Stimulated activated CD4-positive, alpha-beta T cell treated with anti-CD3 and anti-CD28 coated beads, Interleukin-1b, Interleukin-23, amount 100 ng/mL, for 4 hours (primary cell): ENCODE measurements around the gene CCT5.
A peak's percentile ranks its signal among the peaks of the same experiment; 100 is the strongest.
"Not testable (repeated sequence)": the region's sequence is repeated elsewhere in the genome, so short reads cannot be mapped to it uniquely, and the experiment has no call there.

Experiments
- DNase-seq, 2 donors: peaks; one replicate each; pipeline ENCODE4 v3.0.0-alpha.2; 2020; ENCODE audit warnings: low read depth in 2 of 2

Gene CCT5

GRCh38 chr5:10276691-10277090 is 26.6 kb downstream of the CCT5 start:
- no peak for DNase-seq

- DNase-seq: no peak
Measured at GRCh38 chr5:10277773-10278630, 27.9 kb downstream of the CCT5 start.

- DNase-seq: no peak
Measured at GRCh38 chr5:10278658-10279279, 28.7 kb downstream of the CCT5 start.

- no peak for DNase-seq
Measured at GRCh38 chr5:10279328-10279727, 29.2 kb downstream of the CCT5 start.

GRCh38 chr5:10279925-10280720 is 30.0 kb downstream of the CCT5 start:
- DNase-seq: no peak

GRCh38 chr5:10283927-10284635 is 34.0 kb downstream of the CCT5 start:
- peak; percentile 76 to 80 for DNase-seq

GRCh38 chr5:10285362-10285761 is 35.3 kb downstream of the CCT5 start:
- not testable (repeated sequence) for DNase-seq

GRCh38 chr5:10286162-10286861 is 36.2 kb downstream of the CCT5 start:
- DNase-seq: no peak

- no peak for DNase-seq
Measured at GRCh38 chr5:10286862-10287227, 36.8 kb downstream of the CCT5 start.

- peak in 1 of 2 donors; percentile 11 for DNase-seq
Measured at GRCh38 chr5:10288592-10289219, 38.6 kb downstream of the CCT5 start.

GRCh38 chr5:10289353-10289752 is 39.3 kb downstream of the CCT5 start:
- DNase-seq: no peak

- no peak for DNase-seq
Measured at GRCh38 chr5:10289991-10290390, 39.9 kb downstream of the CCT5 start.

GRCh38 chr5:10290438-10290837 is 40.4 kb downstream of the CCT5 start:
- no peak for DNase-seq

- no peak for DNase-seq
Measured at GRCh38 chr5:10291692-10292339, 41.7 kb downstream of the CCT5 start.

- DNase-seq: no peak
Measured at GRCh38 chr5:10293907-10294662, 44.0 kb downstream of the CCT5 start.

- no peak for DNase-seq
Measured at GRCh38 chr5:10295619-10296326, 45.7 kb downstream of the CCT5 start.

- no peak for DNase-seq
Measured at GRCh38 chr5:10297646-10298204, 47.6 kb downstream of the CCT5 start.

- no peak for DNase-seq
Measured at GRCh38 chr5:10300246-10300645, 50.2 kb downstream of the CCT5 start.

GRCh38 chr5:10301266-10301665 is 51.2 kb downstream of the CCT5 start:
- DNase-seq: no peak
